ENCODE measurements around the gene BST1. TPM values are rescaled to one million over a fixed set of nuclear protein-coding genes. Genes with fewer than 3 reads are reported as not detected.

Gene BST1
- total and polyA plus RNA-seq, 12 donors = 2.3 to 10.3 (median 4.0) TPM

GRCh38 chr4:15688051-15688450, 14.8 kb upstream of the BST1 start:
- peaks cover 0 to 4% of the 10 kb centered on the region in 2 donors for H3K36me3 ChIP-seq (replicated peaks in 1 of 2)
- H3K4me1 ChIP-seq (replicated peaks in 1 of 2) = peaks cover 7 to 32% of the 10 kb centered on the region in 2 donors
- TF ChIP-seq, protein P1, sequence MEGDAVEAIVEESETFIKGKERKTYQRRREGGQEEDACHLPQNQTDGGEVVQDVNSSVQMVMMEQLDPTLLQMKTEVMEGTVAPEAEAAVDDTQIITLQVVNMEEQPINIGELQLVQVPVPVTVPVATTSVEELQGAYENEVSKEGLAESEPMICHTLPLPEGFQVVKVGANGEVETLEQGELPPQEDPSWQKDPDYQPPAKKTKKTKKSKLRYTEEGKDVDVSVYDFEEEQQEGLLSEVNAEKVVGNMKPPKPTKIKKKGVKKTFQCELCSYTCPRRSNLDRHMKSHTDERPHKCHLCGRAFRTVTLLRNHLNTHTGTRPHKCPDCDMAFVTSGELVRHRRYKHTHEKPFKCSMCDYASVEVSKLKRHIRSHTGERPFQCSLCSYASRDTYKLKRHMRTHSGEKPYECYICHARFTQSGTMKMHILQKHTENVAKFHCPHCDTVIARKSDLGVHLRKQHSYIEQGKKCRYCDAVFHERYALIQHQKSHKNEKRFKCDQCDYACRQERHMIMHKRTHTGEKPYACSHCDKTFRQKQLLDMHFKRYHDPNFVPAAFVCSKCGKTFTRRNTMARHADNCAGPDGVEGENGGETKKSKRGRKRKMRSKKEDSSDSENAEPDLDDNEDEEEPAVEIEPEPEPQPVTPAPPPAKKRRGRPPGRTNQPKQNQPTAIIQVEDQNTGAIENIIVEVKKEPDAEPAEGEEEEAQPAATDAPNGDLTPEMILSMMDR (IDR thresholded peaks at IDR 0.05) = no peak
- H3K27me3 ChIP-seq = no peaks in the 10 kb centered on the region
- intact Hi-C loops (cut with DNase I) = no loop called here
- no peak for DNase-seq
- no peaks in the 10 kb centered on the region for H3K9me3 ChIP-seq (replicated peaks in 1 of 3)
- 79 to 91% (median 89%) methylated on average over 5 of the region's 5 CpGs for WGBS, 4 donors
- H3K4me3 ChIP-seq = no peak overlapping the region
- H3K27ac ChIP-seq = no peak overlapping the region

- H3K27ac ChIP-seq = peak overlapping the region in 1 of 5 donors; percentile 42
- WGBS, 4 donors = 80 to 92% (median 82%) methylated on average over 2 of the region's 2 CpGs
- H3K36me3 ChIP-seq (replicated peaks in 1 of 2) = peaks cover 0 to 4% of the 10 kb centered on the region in 2 donors
- TF ChIP-seq, protein P1 (IDR thresholded peaks at IDR 0.05) = no peak
- peak in 2 of 7 donors; percentile 18 to 28 for DNase-seq
- H3K9me3 ChIP-seq (replicated peaks in 1 of 3) = no peaks in the 10 kb centered on the region
- intact Hi-C loops (cut with DNase I) = no loop called here
- no peak overlapping the region for H3K4me3 ChIP-seq
- peaks cover 0 to 17% of the 10 kb centered on the region in 2 donors for H3K4me1 ChIP-seq (replicated peaks in 1 of 2)
- H3K27me3 ChIP-seq = no peaks in the 10 kb centered on the region
Observed at GRCh38 chr4:15689540-15689939, 13.3 kb upstream of the BST1 start.

DNA sequence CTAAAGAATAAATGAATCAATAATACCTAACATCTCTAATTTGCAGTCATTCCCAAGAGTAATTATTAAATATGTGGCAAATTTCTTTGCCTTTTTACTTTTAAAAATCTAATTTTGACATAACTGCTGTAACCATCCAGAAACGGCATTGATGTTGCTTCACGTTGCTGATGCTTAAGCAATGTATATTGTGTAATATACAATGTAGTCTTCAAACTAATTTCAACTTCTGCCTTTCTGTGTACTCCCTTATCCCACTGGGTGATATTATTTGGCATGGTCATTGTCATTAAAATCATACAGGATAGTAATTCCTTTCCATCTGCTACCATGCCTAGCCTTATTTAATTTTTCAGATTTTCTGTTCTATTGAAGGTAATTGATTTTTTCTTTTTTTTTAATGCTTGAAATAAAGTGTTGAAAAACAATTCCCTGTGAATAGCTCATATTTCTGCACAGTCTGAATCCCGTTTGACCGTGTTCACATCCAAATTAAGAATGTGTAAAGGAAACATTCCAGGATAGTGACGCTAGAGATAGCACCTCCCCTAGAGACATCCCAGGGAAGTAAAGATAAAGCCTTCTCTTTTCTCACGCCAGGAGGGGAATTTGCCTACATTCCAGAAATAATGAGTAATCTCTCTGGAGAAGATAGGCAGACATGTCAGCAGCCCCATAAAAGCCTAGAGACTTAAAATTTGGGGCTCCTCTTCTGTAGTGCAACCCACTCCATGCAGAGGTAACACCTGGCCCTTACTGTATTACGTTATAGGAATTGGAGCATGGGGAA, 12.7 kb upstream of the BST1 start:
- Histone ChIP-seq H3K27me3 (no peaks in the 10 kb centered on the region), H3K27ac (peak overlapping the region in 2 of 5 donors; percentile 23 to 42), H3K4me3 (no peak overlapping the region), H3K36me3 (replicated peaks in 1 of 2) (peaks cover 0 to 4% of the 10 kb centered on the region in 2 donors), H3K4me1 (replicated peaks in 1 of 2) (peaks cover 0 to 17% of the 10 kb centered on the region in 2 donors), H3K9me3 (replicated peaks in 1 of 3) (no peaks in the 10 kb centered on the region)
- intact Hi-C loops (cut with DNase I) = no loop called here
- TF ChIP-seq, protein P1 (IDR thresholded peaks at IDR 0.05) = no peak
- no peak for TF ChIP-seq POLR2A (IDR thresholded peaks at IDR 0.05)
- WGBS, 4 donors = 49 to 55% (median 52%) methylated on average over 7 of the region's 7 CpGs
- DNase-seq = no peak

- no peak overlapping the region for H3K27ac ChIP-seq
- peaks cover 0 to under 1% of the 10 kb centered on the region in 2 donors for H3K36me3 ChIP-seq (replicated peaks in 1 of 2)
- no peak for DNase-seq
- intact Hi-C loops (cut with DNase I) = no loop called here
- H3K4me1 ChIP-seq (replicated peaks in 1 of 2) = peaks cover 0 to 17% of the 10 kb centered on the region in 2 donors
- H3K4me3 ChIP-seq = no peak overlapping the region
- H3K27me3 ChIP-seq = no peaks in the 10 kb centered on the region
- TF ChIP-seq, protein P1 (IDR thresholded peaks at IDR 0.05) = no peak
- no peak for TF ChIP-seq POLR2A (IDR thresholded peaks at IDR 0.05)
- 49 to 67% (median 58%) methylated on average over 3 of the region's 3 CpGs for WGBS, 4 donors
- H3K9me3 ChIP-seq (replicated peaks in 1 of 3) = no peaks in the 10 kb centered on the region
Observed at GRCh38 chr4:15691346-15692135, 11.3 kb upstream of the BST1 start.

Data from adrenal gland (tissue), 12 donors.